HEK293T (cell line): ENCODE measurements around the gene KIAA1217.

Experiments
- ARNT ChIP-seq: fragments of 450-650 bp; IDR thresholded peaks from 2 replicates; pipeline ENCODE4 v1.6.1; 2017; ENCODE audit warnings: mild to moderate bottlenecking
- BHLHE40 ChIP-seq: fragments of 450-650 bp; IDR thresholded peaks from 2 replicates; pipeline ENCODE4 v1.6.1; 2016; ENCODE audit warnings: mild to moderate bottlenecking, moderate library complexity, borderline replicate concordance
- CTBP1 ChIP-seq: fragments of 450-650 bp; IDR thresholded peaks from 2 replicates; pipeline ENCODE4 v1.6.1; 2016; ENCODE audit warnings: borderline replicate concordance
- ELF4 ChIP-seq: fragments of 450-650 bp; IDR thresholded peaks from 2 replicates; pipeline ENCODE4 v1.6.1; 2017; ENCODE audit warnings: antibody characterized with exemption
- FOXA1 ChIP-seq: fragments of 450-650 bp; IDR thresholded peaks from 2 replicates; pipeline ENCODE4 v1.6.1; 2016; ENCODE audit warnings: mild to moderate bottlenecking
- FOXM1 ChIP-seq: fragments of 450-650 bp; IDR thresholded peaks from 2 replicates; pipeline ENCODE4 v1.6.1; 2017; ENCODE audit warnings: mild to moderate bottlenecking, borderline replicate concordance
- HDGF ChIP-seq: fragments of 450-650 bp; IDR thresholded peaks from 2 replicates; pipeline ENCODE4 v1.6.1; 2017; ENCODE audit warnings: antibody characterized with exemption, borderline replicate concordance
- L3MBTL2 ChIP-seq: fragments of 450-650 bp; conservative IDR thresholded peaks from 2 replicates; pipeline ENCODE4 v1.6.1; 2016; ENCODE audit warnings: mild to moderate bottlenecking
- LEF1 ChIP-seq: fragments of 450-650 bp; IDR thresholded peaks from 2 replicates; pipeline ENCODE4 v1.6.1; 2017; ENCODE audit warnings: mild to moderate bottlenecking, borderline replicate concordance
- NFRKB ChIP-seq: fragments of 450-650 bp; IDR thresholded peaks from 2 replicates; pipeline ENCODE4 v1.6.1; 2016; ENCODE audit warnings: mild to moderate bottlenecking, moderate library complexity
- SP1 ChIP-seq: fragments of 450-650 bp; IDR thresholded peaks from 2 replicates; pipeline ENCODE4 v1.6.1; 2017
- SUZ12 ChIP-seq: fragments of 450-650 bp; IDR thresholded peaks from 2 replicates; pipeline ENCODE4 v1.6.1; 2016; ENCODE audit warnings: mild to moderate bottlenecking
- TARDBP ChIP-seq: fragments of 450-650 bp; IDR thresholded peaks from 2 replicates; pipeline ENCODE4 v1.6.1; 2016
- ZNF384 ChIP-seq: fragments of 450-650 bp; IDR thresholded peaks from 2 replicates; pipeline ENCODE4 v1.6.1; 2016

GRCh38 chr10:24531439-24531838 is 322.5 kb downstream of the KIAA1217 start:
- TF ChIP-seq BHLHE40: no peak
- TF ChIP-seq TARDBP: no peak
- no peak for TF ChIP-seq SP1
- TF ChIP-seq CTBP1: no peak
- no peak for TF ChIP-seq LEF1
- no peak for TF ChIP-seq ARNT
- no peak for TF ChIP-seq FOXM1
- no peak for TF ChIP-seq NFRKB
- no peak for TF ChIP-seq ZNF384
- TF ChIP-seq FOXA1: no peak
- TF ChIP-seq ELF4: no peak
- no peak for TF ChIP-seq L3MBTL2
- no peak for TF ChIP-seq SUZ12
- no peak for TF ChIP-seq HDGF
